NCI-H1436 treated with DMSO at 0.1 percent for 48 hours (cell line): Measurements from ENCODE around the gene SERPINI1.

Experiments used
- DNase-seq: peaks from one replicate; lab custom pipeline; 2025; lab: John Stamatoyannopoulos, UW

The SERPINI1 gene

GRCh38 chr3:167734498-167735232, 856 bp upstream of the SERPINI1 start, which contains the start of gene PDCD10:
PDCD10 (minus strand) TSS chr3:167734892; CDS start chr3:167720157, 14,735 bp downstream.
- peak; percentile 99 for DNase-seq

- DNase-seq = no peak
These were observed 805 bp downstream of the SERPINI1 start for GRCh38 chr3:167736264-167736787.

GRCh38 chr3:167736997-167737396, 1.5 kb downstream of the SERPINI1 start:
- DNase-seq = no peak

GRCh38 chr3:167738037-167738436, 2.5 kb downstream of the SERPINI1 start:
- no peak for DNase-seq

- DNase-seq = no peak
These were observed 3.8 kb downstream of the SERPINI1 start for GRCh38 chr3:167739190-167739810.

- no peak for DNase-seq
These were observed 5.6 kb downstream of the SERPINI1 start for GRCh38 chr3:167740961-167741587.

- DNase-seq = no peak
These were observed 6.8 kb downstream of the SERPINI1 start for GRCh38 chr3:167742338-167742737.

GRCh38 chr3:167743799-167744198, 8.3 kb downstream of the SERPINI1 start:
- DNase-seq = no peak

GRCh38 chr3:167749209-167749608, 13.7 kb downstream of the SERPINI1 start:
- DNase-seq = no peak

GRCh38 chr3:167749728-167750127, 14.2 kb downstream of the SERPINI1 start:
- DNase-seq = no peak

- DNase-seq = no peak
These were observed 14.9 kb downstream of the SERPINI1 start for GRCh38 chr3:167750272-167750971.

GRCh38 chr3:167754049-167754448, 18.5 kb downstream of the SERPINI1 start:
- DNase-seq = no peak

- no peak for DNase-seq
These were observed 25.8 kb downstream of the SERPINI1 start for GRCh38 chr3:167761302-167761701.

GRCh38 chr3:167762296-167762695, 26.8 kb downstream of the SERPINI1 start:
- DNase-seq = no peak

GRCh38 chr3:167772992-167773391, 37.5 kb downstream of the SERPINI1 start:
- DNase-seq = no peak

- DNase-seq = no peak
These were observed 38.1 kb downstream of the SERPINI1 start for GRCh38 chr3:167773584-167773983.

GRCh38 chr3:167776066-167776685, 40.7 kb downstream of the SERPINI1 start:
- no peak for DNase-seq

- DNase-seq = no peak
These were observed 41.8 kb downstream of the SERPINI1 start for GRCh38 chr3:167777356-167777755.

GRCh38 chr3:167780214-167780883, 44.8 kb downstream of the SERPINI1 start:
- DNase-seq = no peak

GRCh38 chr3:167783781-167784180, 48.3 kb downstream of the SERPINI1 start:
- no peak for DNase-seq

GRCh38 chr3:167785790-167786189, 50.3 kb downstream of the SERPINI1 start:
- no peak for DNase-seq
